ENCODE data around the gene NSA2.

NSA2 gene

DNA sequence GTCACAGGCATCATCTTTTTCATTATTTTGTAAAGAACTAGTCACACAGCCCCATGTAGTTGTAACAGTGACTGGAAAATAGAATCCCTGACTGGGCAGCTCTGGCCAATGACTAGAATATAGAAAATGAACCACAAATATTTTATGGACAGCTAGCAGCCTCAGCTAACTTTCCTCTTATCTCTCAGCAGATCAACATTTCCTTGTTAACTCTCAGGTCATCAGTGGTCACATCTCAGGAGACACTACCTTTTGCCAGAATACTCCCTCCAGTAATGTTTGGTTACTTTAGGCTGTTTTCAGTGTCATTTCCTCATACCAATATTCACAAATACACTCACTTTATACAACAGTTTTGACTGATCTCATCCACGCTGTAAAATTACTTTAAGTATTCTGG, 55.2 kb downstream of the NSA2 start:
- DNase-seq = no peak

DNA sequence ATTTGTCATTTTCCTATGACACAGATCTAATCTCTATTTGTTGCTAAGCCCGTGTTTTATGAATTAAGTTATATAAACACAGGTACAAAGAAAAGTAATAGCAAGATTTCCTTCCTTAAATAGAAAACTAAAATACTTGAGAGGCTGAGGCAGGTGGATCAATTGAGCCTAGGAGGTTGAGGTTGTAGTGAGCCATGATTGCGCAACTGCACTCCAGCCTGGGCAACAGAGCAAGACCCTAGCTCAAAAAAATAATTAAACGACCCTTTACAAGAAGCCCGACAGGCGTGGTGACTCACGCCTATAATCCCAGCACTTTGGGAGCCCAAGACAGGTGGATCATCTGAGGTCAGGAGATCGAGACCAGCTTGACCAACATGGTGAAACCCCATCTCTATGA, 62.4 kb downstream of the NSA2 start:
- no peak for DNase-seq
